ENCODE measurements around the gene HSPA2. TPM values are rescaled to one million over a fixed set of nuclear protein-coding genes. Genes with fewer than 3 reads are reported as not detected.

Gene HSPA2
- total RNA-seq, 1 experiment from 2014 or later = 8.7 TPM

DNA sequence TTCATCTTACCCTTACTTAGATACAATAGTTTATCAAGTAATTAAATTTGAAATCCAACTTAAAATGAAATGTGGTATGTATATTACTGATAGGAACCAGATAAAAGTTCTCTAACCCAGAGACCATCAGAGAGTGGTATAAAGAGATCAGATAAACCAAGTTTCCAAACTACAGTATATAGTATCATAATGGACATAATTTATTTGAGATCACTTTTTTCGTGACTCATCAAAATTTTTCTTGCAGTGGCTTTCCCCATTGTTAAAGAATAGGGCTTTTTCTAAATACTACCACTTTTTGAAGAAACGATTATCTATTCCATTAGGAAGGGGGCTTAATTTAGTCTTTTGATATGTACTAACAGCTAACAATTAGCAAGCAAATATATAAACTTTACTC is 15.2 kb upstream of the HSPA2 start:
- BruUV-seq (replicated peaks) = no TSS peak
- peaks cover 12% of the 10 kb centered on the region for H3K4me1 Mint-ChIP-seq (ENCODE audit: low read depth, unreplicated experiment)
- ChIA-PET POLR2A (no interaction called here), CTCF (no interaction called here)
- no peak overlapping the region for H3K4me3 Mint-ChIP-seq (ENCODE audit: unreplicated experiment)
- no peak overlapping the region for H3K27ac Mint-ChIP-seq (ENCODE audit: unreplicated experiment)
- no peaks in the 10 kb centered on the region for H3K36me3 ChIP-seq (ENCODE audit: control insufficient read depth, insufficient read depth, low read length)
- no peak for DNase-seq
- peaks cover 6% of the 10 kb centered on the region; the same call in 1 of the 2 replicates for H3K4me1 ChIP-seq
- no peak overlapping the region for H3K4me3 ChIP-seq (ENCODE audit: low read depth, low read length)
- TF ChIP-seq, protein P1, sequence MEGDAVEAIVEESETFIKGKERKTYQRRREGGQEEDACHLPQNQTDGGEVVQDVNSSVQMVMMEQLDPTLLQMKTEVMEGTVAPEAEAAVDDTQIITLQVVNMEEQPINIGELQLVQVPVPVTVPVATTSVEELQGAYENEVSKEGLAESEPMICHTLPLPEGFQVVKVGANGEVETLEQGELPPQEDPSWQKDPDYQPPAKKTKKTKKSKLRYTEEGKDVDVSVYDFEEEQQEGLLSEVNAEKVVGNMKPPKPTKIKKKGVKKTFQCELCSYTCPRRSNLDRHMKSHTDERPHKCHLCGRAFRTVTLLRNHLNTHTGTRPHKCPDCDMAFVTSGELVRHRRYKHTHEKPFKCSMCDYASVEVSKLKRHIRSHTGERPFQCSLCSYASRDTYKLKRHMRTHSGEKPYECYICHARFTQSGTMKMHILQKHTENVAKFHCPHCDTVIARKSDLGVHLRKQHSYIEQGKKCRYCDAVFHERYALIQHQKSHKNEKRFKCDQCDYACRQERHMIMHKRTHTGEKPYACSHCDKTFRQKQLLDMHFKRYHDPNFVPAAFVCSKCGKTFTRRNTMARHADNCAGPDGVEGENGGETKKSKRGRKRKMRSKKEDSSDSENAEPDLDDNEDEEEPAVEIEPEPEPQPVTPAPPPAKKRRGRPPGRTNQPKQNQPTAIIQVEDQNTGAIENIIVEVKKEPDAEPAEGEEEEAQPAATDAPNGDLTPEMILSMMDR (IDR thresholded peaks at IDR 0.05; ENCODE audit: insufficient read depth in 1 of 2, low read depth in 1 of 2, low read length in 1 of 2, severe bottlenecking in 1 of 2, unreplicated experiment in 1 of 2) = no peak
- intact Hi-C loops (cut with micrococcal nuclease; ENCODE audit: unreplicated experiment) = no loop called here
- H3K36me3 Mint-ChIP-seq (ENCODE audit: insufficient read depth, unreplicated experiment) = peaks cover 17% of the 10 kb centered on the region
- no peaks in the 10 kb centered on the region for H3K9me3 ChIP-seq
- no peaks in the 10 kb centered on the region for H3K9me3 Mint-ChIP-seq (ENCODE audit: unreplicated experiment)
- H3K27me3 ChIP-seq (replicated peaks; ENCODE audit: control insufficient read depth, insufficient read depth, low read length) = no peaks in the 10 kb centered on the region
- H3K27me3 Mint-ChIP-seq (ENCODE audit: insufficient read depth, unreplicated experiment) = no peaks in the 10 kb centered on the region

DNA sequence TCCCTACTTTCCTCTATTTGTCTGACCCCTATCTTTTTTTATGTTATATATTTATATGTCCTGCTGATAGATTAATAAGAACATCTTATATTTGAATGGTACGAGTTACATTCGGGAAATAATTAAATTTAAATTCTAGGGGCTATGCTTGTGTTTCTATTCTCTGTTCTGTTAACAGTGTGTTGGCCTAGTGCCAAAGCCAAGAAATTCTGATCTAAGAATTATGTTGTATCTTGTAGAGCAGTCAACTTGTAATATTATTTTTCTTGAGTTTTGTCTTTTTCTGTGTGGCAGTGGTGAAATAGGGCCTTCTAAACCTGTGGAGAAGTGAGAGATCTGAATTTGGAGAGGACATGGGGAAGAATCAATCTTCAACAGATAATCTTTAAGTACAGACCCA is 9.0 kb upstream of the HSPA2 start:
- Mint-ChIP-seq H3K27ac (ENCODE audit: unreplicated experiment) (no peak overlapping the region), H3K4me3 (ENCODE audit: unreplicated experiment) (no peak overlapping the region), H3K36me3 (ENCODE audit: insufficient read depth, unreplicated experiment) (peaks cover 11% of the 10 kb centered on the region), H3K4me1 (ENCODE audit: low read depth, unreplicated experiment) (peaks cover 12% of the 10 kb centered on the region), H3K9me3 (ENCODE audit: unreplicated experiment) (no peaks in the 10 kb centered on the region), H3K27me3 (ENCODE audit: insufficient read depth, unreplicated experiment) (no peaks in the 10 kb centered on the region)
- TF ChIP-seq, protein P1 (IDR thresholded peaks at IDR 0.05; ENCODE audit: insufficient read depth in 1 of 2, low read depth in 1 of 2, low read length in 1 of 2, severe bottlenecking in 1 of 2, unreplicated experiment in 1 of 2) = no peak
- no peaks in the 10 kb centered on the region for H3K36me3 ChIP-seq (ENCODE audit: control insufficient read depth, insufficient read depth, low read length)
- no peak for DNase-seq
- peaks cover 9% of the 10 kb centered on the region; the same call in 1 of the 2 replicates for H3K4me1 ChIP-seq
- CTCF ChIA-PET = no interaction called here
- H3K4me3 ChIP-seq (ENCODE audit: low read depth, low read length) = no peak overlapping the region
- intact Hi-C loops (cut with micrococcal nuclease; ENCODE audit: unreplicated experiment) = no loop called here
- BruUV-seq (replicated peaks) = no TSS peak
- H3K9me3 ChIP-seq = no peaks in the 10 kb centered on the region
- no peaks in the 10 kb centered on the region for H3K27me3 ChIP-seq (replicated peaks; ENCODE audit: control insufficient read depth, insufficient read depth, low read length)
- POLR2A ChIA-PET = no interaction called here

DNA sequence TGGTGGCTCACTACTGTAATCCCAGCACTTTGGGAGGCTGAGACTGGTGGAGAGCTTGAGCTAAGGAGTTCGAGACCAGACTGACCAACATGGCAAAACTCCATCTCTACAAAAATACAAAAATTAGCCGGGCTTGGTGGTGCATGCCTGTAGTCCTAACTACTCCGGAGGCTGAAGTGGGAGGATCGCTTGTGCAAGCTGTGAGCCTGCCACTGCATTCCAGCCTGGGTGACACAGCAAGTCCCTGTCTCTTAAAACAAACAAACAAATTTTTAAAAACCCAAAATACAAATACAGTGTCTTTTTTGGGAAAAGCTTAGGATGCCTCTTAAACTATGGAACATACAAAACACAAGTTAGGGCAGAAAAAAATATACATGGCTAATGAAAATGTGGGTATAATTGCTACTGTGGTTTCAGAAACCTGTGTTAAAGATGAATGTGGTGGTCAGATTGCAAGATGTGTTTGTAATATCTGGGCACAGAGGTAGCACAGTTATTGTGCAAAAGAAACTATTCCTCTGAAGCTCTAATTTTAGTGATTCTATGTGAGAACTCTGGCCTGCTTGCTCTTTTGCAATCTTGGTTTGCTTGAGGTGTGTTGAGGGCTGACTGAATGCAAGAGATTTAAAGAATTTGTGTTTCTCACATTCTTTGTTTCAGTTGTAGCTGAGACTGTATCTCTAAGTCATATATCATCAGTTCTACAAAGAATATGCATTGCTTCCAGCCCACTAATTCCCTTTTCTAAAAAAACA is 3.9 kb upstream of the HSPA2 start:
- Histone ChIP-seq H3K9me3 (peaks cover 6% of the 10 kb centered on the region; the same call in 1 of the 2 replicates), H3K27me3 (replicated peaks; ENCODE audit: control insufficient read depth, insufficient read depth, low read length) (no peaks in the 10 kb centered on the region), H3K4me3 (ENCODE audit: low read depth, low read length) (no peak overlapping the region), H3K36me3 (ENCODE audit: control insufficient read depth, insufficient read depth, low read length) (no peaks in the 10 kb centered on the region), H3K4me1 (peaks cover 12% of the 10 kb centered on the region; the same call in 1 of the 2 replicates)
- intact Hi-C loops (cut with micrococcal nuclease; ENCODE audit: unreplicated experiment) = no loop called here
- Mint-ChIP-seq H3K4me3 (ENCODE audit: unreplicated experiment) (peak overlapping the region; percentile 20), H3K9me3 (ENCODE audit: unreplicated experiment) (no peaks in the 10 kb centered on the region), H3K4me1 (ENCODE audit: low read depth, unreplicated experiment) (peaks cover 16% of the 10 kb centered on the region), H3K36me3 (ENCODE audit: insufficient read depth, unreplicated experiment) (peaks cover 12% of the 10 kb centered on the region), H3K27me3 (ENCODE audit: insufficient read depth, unreplicated experiment) (no peaks in the 10 kb centered on the region), H3K27ac (ENCODE audit: unreplicated experiment) (peak overlapping the region; percentile 89)
- CTCF ChIA-PET = interaction anchor here (1.5 kb wide), 1 partner anchor 26 kb away, joined by 3 read pairs; no protein-coding TSS in a partner anchor
- POLR2A ChIA-PET = interaction anchor here (0.8 kb wide), 1 partner anchor 109 kb away, joined by 3 read pairs; no protein-coding TSS in a partner anchor
- TF ChIP-seq, protein P1 (IDR thresholded peaks at IDR 0.05; ENCODE audit: insufficient read depth in 1 of 2, low read depth in 1 of 2, low read length in 1 of 2, severe bottlenecking in 1 of 2, unreplicated experiment in 1 of 2) = no peak
- no TSS peak for BruUV-seq (replicated peaks)
- DNase-seq = peak in 1 of 2 experiments; percentile 22
